Omental fat pad (tissue), 4 donors: Measurements from ENCODE around the gene MKRN2OS. TPM values are rescaled to one million over a fixed set of nuclear protein-coding genes. Genes with fewer than 3 reads are reported as not detected.

Experiments used
- ATAC-seq: fragments of 150-250 bp; one replicate; pipeline ENCODE4 v1.9.1; 2016; ENCODE audit warnings: mild to moderate bottlenecking, moderate library complexity; ENCODE audit not compliant: low FRiP score
- DNase-seq: peaks from one replicate; pipeline ENCODE4 v3.0.0-alpha.2; 2019; ENCODE audit warnings: low spot score
- total RNA-seq, 4 donors: library from RNA; depleted of rRNA; stranded (reverse); fragments of >200 nt; gene quantifications; one replicate each; pipeline ENCODE4 v1.1.0, GENCODE V29; 2016
- TF ChIP-seq, protein P1 (sequence below), 3 donors: fragments of 450-650 bp; IDR thresholded peaks; one replicate each; pipeline ENCODE4 v1.5.1; 2016 to 2017; ENCODE audit warnings: antibody characterized with exemption in 3 of 3, mild to moderate bottlenecking in 3 of 3, moderate library complexity in 2 of 3

The MKRN2OS gene
- total RNA-seq, 4 donors from 2014 or later = not detected

DNA sequence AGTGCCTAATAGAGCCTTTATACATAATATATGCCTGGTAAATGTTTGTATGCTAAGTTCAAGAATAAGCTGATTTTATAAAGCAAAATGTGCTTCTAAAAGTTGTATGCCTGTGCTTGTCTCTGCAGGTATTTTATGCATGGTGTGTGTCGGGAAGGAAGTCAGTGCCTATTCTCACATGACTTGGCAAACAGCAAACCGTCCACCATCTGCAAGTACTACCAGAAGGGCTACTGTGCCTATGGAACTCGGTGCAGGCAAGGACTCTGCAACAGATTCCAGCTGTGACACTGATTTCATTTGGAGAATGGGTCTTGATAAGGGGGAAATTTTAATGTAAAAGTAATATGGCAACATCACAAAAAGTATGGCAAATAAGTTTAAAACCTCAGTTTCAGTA, 23.4 kb upstream of the MKRN2OS start:
- ATAC-seq = no peak

DNA sequence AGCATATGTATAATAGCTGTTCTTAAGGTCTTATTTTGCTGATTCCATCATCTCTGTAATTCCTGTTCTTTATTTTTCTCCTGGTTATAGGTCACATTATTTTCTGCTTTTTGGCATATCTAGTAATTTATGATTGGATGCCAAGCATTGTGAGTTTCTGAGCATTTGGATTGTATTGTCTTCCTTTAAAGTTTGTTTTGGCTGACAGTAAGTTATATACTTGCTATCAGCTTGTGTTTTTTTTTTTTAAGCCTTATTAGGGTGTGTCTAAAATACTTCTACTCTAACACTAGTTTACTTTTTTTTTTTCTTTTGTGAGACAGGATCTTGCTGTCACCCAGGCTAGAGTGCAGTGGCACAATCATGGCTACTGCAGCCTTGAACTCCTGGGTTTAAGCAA, 21.7 kb upstream of the MKRN2OS start:
- no peak for DNase-seq
- TF ChIP-seq, protein P1, sequence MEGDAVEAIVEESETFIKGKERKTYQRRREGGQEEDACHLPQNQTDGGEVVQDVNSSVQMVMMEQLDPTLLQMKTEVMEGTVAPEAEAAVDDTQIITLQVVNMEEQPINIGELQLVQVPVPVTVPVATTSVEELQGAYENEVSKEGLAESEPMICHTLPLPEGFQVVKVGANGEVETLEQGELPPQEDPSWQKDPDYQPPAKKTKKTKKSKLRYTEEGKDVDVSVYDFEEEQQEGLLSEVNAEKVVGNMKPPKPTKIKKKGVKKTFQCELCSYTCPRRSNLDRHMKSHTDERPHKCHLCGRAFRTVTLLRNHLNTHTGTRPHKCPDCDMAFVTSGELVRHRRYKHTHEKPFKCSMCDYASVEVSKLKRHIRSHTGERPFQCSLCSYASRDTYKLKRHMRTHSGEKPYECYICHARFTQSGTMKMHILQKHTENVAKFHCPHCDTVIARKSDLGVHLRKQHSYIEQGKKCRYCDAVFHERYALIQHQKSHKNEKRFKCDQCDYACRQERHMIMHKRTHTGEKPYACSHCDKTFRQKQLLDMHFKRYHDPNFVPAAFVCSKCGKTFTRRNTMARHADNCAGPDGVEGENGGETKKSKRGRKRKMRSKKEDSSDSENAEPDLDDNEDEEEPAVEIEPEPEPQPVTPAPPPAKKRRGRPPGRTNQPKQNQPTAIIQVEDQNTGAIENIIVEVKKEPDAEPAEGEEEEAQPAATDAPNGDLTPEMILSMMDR (IDR thresholded peaks at IDR 0.05) = no peak
- no peak for ATAC-seq

More for the DNA sequence above, 23.4 kb upstream of the MKRN2OS start:
- no peak for DNase-seq
- TF ChIP-seq, protein P1 (IDR thresholded peaks at IDR 0.05) = no peak

DNA sequence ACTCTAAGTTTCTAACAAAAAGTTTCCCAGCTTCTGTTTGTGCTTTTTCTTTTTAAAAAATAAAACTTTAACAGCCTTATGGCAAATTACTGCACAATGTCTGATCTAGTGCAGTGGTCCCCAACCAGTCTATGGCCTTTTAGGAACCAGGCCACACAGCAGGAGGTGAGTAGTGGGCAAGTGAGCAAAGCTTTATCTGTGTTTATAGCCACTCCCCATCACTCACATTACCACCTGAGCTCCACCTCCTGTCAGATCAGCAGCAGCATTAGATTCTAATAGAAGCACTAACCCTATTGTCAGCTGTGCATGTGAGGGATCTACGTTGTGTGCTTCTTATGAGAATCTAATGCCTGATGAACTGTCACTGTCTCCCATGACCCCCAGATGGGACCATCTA, 17.2 kb upstream of the MKRN2OS start:
- no peak for DNase-seq
- TF ChIP-seq, protein P1 (IDR thresholded peaks at IDR 0.05) = no peak
- no peak for ATAC-seq

DNA sequence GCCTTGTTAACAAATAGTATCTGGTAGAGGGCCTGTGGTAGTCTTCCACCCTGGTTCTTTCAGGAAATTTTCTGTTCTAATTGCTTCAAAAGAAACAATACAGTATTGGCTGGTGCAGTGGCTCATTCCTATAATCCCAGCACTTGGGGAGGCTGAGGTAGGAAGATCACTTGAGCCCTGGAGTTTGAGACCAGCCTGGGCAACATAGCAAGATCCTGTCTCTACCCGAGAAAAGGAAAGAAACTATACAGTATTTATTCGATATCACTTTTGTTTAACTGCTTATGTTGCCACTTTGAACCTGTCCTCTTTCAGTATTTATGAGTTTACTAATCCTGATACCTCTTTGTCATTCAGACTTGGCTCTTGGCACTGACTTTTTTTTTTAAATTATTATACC, 16.1 kb upstream of the MKRN2OS start:
- ATAC-seq = no peak
- DNase-seq = no peak
- TF ChIP-seq, protein P1 (IDR thresholded peaks at IDR 0.05) = no peak

DNA sequence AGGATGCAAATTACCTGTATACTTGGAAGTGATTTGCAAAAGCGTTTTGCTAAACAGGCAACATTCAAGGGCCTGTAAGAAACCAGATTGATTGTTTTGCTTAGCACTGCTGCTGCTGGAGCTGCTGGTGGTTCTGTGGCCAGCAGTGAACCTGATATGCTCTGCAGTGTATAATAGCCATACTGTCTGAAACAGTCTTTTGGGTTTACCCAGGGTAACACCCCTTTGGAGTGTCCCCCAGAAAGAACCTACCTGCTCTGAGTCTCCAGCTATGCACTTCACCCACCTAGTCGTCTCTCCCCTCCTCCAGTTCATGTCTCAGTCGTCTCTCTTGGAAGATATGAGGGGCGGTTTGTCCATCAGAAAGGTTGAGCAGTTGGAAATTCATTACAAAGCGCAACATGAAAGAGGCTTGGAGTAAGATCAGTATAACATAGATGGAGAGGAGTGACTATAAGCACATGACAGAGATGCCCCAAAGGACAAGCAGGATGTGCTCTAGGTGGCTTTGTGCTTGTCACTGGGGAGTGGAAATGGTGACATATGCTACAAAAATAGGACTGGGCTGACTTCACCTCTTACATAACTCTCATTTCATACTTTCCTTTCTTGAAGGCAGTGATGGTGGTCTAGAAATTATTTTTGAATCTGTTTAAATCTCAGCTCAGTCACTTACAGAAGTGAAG, 15.3 kb upstream of the MKRN2OS start:
- TF ChIP-seq, protein P1 (IDR thresholded peaks at IDR 0.05) = no peak
- ATAC-seq (no peak), DNase-seq (no peak)

DNA sequence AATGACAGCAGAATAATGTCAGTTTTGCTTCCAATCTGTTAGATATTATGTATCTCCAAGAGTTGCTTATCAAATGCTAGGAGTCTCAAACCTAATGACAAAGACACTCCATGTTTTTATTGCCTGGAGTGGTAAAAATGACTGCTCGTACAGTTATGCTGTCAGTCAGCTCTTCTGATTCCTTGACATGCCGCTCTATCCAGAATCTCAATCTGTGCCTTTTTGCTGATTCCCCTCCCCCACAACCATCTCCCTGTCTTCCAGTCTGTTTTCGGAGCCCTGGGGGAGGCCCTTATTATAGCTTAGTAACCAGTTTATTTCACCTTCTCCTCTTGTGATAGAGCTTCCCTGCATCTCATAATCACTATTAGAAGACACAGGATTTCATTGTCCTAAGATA, 14.2 kb upstream of the MKRN2OS start:
- TF ChIP-seq, protein P1 (IDR thresholded peaks at IDR 0.05) = no peak
- DNase-seq (no peak), ATAC-seq (no peak)

DNA sequence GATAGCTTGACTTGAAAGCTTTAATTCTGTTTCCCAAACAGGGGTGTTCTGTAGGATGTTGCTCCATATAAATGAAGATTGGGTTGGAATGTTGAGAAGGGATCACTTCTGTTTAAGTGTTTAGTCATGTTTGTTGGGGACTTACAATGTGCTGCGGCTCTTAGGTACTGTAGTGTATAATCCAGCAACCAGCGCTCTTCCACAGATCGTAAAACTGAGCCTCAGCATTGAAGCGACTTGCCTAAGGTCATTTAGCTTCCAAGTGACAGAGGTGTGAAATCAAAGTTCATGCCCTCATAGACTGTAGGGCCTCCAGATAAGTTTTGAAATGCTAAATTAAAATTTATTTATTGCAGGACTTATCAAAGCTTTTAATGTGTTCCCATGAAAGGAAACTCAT, 13.4 kb upstream of the MKRN2OS start:
- ATAC-seq = no peak
- DNase-seq = no peak
- TF ChIP-seq, protein P1 (IDR thresholded peaks at IDR 0.05) = no peak
